ENCODE data around the gene ABLIM1.

- no peak for TF ChIP-seq CTCF (IDR thresholded peaks at IDR 0.05)
- no peak for TF ChIP-seq POLR2AphosphoS5 (IDR thresholded peaks at IDR 0.05)
- TF ChIP-seq POLR2A (IDR thresholded peaks at IDR 0.05; ENCODE audit: low read depth): no peak
- TF ChIP-seq EP300 (IDR thresholded peaks at IDR 0.05): no peak
These were observed 14.9 kb downstream of the ABLIM1 start for GRCh38 chr10:114643158-114643557.

Measured in esophagus muscularis mucosa (tissue), 4 donors.